ENCODE measurements around the gene KIAA2012.

The KIAA2012 gene

GRCh38 chr2:202090530-202090929 lies 17.5 kb downstream of the KIAA2012 start:
- DNase-seq, result no peak

GRCh38 chr2:202091476-202091875 lies 18.4 kb downstream of the KIAA2012 start:
- no peak for DNase-seq

DNA sequence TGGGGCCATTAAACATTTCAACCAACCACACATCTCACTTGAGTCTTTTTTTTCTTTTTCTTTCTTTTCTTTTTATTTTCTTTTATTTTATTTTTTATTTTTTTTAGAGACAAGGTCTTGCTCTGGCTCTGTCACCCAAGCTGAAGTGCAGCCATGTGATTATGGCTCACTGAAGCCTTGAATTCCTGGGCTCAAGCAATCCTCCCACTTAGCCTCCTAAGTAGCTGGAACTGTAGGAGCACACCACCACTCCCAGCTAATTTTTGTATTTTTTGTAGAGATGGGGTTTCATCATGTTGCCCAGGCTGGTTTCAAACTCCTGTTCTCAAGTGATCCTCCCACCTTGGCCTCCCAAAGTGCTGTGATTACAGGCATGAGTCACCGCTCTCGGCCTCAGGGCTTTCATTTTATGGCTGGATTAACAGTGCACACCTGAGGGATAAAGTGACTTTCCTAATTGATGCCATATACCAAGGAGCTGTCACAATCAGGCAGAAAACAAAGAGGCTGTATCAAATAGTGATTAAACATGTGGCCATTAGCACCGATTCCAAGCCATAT lies 21.5 kb downstream of the KIAA2012 start:
- DNase-seq, result no peak

DNA sequence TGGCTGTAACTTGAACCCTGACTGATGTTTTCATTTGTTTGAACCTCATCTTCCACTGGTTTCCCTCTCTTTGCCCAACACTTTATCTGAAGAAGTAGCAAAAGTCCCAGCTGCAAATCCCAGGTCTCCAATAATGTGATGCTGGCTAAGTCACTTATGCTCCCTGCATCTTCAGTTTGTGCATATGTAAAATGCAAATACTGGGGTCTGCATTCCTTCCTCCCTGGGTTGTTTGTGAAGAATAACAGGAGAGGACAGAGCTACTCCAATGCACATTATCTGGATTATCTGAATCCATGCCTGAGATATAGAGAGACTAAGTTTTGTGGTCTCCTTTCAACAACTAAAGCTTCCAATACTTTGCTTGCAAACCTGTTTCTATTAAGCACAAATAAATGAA lies 22.2 kb downstream of the KIAA2012 start:
- no peak for DNase-seq

DNA sequence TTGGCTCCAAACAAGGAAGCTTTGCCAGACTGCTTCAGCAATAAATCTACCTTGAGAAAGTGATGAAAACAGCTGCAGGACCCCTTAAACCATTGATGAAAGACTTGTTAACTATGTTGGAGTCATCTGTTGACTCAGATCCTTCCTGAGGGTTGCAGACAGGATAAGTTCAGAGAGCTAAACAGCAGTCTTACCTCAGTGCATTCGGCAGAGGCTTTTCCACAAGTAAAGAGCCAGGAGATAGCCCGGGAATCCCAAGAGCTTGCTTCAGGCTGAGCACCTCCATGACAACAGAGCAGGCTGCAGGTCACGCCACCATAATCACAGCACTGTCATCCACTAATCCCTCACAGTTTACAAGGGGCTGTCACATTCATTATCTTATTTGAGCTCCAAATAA lies 23.7 kb downstream of the KIAA2012 start:
- DNase-seq, result no peak

DNA sequence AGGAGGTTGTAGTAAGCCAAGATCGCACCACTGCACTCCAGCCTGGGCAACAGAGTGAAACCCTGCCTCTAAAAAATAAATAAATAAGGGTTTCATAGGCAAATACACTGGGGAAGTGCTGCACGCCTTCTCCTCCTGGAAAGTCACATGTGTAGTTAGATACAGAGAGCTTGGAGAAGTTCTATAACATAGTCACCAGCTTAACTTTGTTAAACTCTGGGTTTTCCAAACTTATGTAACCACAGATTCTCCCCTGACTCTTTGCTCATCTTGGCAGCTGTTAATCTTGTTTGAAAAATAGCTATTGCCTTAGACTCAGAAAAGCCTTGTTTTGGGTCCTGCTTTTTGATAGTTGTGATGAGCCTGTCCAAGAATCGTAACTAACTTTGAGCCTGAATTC lies 25.2 kb downstream of the KIAA2012 start:
- no peak for DNase-seq

DNA sequence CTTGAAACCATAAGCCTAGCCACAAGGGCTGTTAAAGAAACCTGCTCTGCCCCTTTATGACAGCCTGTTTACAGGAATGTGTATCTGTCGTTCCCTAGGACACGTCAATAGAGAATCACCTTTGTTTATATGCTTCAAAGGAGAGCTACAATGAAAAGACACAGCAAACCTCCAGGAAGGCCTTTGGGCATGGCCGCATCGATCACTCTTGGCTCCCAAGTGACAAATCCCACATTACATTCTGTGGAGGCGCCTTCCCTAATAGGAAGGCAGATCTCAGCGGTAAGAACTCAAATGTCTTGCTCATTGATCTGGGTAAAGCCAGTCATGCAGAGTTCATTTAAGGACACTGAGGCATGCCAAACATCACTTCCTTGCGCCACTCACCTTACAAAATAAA lies 26.5 kb downstream of the KIAA2012 start:
- DNase-seq, result no peak

GRCh38 chr2:202100176-202100575 lies 27.1 kb downstream of the KIAA2012 start:
- DNase-seq, result no peak

GRCh38 chr2:202101026-202101579 lies 28.0 kb downstream of the KIAA2012 start:
- DNase-seq, result no peak

DNA sequence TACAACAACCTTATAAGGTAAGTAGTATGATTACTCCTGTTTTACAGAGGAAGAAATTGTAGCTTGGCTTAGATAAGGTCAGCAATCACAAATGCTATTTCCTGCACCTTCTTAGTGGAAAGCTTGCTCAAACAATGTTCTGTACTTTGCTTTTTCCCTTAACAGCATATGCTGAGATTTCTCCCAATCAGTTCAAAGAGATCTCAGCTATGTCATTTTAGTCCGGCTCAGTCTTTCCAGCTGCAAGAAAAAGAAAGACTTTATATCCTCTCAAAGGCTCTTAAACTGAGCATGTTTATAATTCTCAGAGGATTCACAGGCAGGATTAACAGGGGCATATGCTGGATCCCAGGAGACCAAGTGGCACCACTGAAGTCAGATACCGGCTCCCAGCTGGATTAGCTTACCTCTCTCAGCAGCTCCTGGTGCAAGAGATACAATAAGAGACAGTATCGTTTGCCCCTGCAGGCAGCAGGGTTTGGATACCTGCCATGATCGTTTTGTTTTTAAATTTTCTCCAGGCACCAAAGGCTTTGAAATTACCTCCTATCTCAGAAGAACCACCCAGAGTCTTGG lies 29.5 kb downstream of the KIAA2012 start:
- no peak for DNase-seq

- DNase-seq, result peak; percentile 14
Observed at GRCh38 chr2:202104286-202104870, 31.3 kb downstream of the KIAA2012 start.

GRCh38 chr2:202105025-202105424 lies 32.0 kb downstream of the KIAA2012 start:
- no peak for DNase-seq

- DNase-seq, result no peak
Observed at GRCh38 chr2:202108345-202108744, 35.3 kb downstream of the KIAA2012 start.

DNA sequence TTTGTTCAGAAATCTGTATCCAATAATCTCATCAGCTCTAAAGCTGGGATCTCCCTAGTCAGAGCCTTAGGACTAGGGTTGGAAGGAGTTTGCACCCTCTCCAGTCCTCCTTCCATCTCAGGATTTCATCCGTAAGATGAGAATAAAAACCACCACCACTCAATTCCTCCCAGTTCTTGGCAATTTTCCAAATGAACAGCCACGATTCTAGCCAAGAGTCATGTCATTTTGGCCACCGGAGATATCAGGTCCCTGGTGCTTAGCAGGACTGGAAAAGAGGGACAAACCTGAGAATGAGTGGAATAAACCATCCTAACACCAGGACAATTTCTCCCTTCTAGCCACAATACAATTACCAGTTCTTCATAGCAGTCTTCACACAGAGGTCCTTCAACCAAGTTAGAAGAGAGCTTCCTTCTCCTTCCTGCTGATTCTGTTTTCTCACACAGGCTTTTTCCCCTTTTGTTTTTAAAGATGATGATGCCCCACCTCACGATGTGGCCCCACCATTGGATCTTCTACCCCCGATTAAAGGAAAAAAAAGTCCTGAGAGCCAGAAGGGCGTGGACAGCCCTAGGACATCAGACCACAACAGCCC lies 36.2 kb downstream of the KIAA2012 start:
- no peak for DNase-seq

DNA sequence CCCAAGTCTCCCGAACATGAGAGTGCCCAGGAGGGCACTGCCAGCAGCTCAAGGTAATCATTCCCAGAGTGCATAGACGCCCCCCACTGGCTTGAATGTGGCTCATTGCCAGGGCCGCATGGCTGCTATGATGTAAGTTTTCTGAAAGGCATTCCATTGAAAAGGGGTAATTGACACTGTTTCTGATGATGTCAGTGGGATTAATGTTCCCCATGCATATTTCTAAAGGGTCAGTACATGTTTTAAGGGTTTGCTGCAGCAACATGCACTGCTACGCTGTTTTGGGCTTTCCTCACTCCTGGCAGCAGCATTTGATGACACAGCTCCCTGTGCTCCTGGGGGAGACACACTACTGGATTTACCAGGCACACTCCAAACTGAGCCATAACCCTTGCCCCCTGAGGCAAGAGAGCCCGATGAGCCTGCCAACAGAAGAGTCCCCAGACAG lies 36.7 kb downstream of the KIAA2012 start:
- no peak for DNase-seq

GRCh38 chr2:202110491-202110890 lies 37.4 kb downstream of the KIAA2012 start:
- no peak for DNase-seq

DNA sequence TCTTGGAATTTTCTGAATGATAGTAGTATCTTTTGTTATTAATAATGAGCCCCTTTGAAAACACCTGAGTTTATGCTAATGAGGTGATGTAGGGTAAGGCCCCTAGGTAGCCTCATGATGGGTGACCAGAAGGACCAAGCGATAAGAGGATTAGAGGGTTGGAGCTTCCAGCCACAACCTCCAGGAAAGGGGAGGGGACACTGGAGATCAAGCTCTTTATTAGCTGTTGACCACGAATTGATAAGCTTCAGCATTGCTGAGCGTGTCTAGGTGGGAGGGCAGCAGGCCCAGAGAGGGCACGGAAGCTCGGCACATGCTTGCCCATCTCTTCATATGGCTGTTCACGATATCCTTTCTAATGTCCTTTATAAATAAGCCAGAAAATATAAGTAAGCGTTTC lies 39.0 kb downstream of the KIAA2012 start:
- no peak for DNase-seq

DNA sequence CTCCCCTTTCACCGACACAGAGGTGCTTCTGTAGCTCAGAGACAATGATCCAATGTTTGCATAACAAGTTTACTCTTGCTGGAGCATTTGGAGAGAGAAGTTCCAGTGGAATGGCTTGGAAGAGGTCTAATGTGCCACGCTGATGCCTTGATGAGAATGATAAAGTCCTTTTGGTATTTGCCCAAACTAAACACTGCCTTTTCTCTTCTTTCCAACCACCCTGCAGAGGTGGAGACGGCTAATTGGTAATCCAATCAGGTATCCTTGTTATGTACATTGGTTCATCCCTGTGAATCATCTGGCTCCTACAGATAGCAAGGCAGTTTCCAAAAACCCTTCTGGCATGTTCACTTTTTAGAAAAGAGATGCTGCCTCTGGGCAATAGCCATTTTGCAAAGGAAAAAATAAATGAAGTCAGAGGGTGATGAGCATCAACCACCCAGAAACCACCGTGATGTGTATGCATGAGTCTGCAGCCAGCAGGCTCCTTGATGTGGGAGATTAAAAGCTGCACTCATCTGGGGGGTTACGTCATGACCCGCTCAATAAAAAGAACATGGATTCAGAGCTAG lies 40.6 kb downstream of the KIAA2012 start:
- DNase-seq, result peak; percentile 55

- no peak for DNase-seq
Observed at GRCh38 chr2:202114291-202114690, 41.2 kb downstream of the KIAA2012 start.

GRCh38 chr2:202114795-202115194 lies 41.7 kb downstream of the KIAA2012 start:
- DNase-seq, result no peak

- peak; percentile 26 for DNase-seq
Observed at GRCh38 chr2:202115479-202115971, 42.5 kb downstream of the KIAA2012 start.

DNA sequence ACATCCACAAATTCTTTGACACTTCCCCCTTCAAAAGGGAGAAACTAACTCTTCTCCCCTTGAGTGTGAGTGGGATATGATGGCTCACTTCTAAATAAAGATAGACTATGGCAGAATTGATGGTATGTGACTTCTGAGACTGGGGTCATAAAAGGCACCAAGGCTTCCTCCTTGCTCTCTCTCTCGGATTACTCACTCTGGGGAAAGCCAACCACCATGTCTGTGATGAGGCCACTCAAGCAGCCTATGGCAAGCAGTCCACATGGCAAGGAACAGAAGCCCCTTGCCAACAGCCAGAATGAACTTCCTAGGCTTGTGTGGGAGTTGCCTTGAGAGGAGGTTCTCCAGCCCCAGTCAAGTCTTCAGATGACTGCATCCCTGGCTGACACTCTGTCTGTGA lies 43.6 kb downstream of the KIAA2012 start:
- DNase-seq, result no peak

- no peak for DNase-seq
Observed at GRCh38 chr2:202118168-202118567, 45.1 kb downstream of the KIAA2012 start.

GRCh38 chr2:202120828-202121227 lies 47.8 kb downstream of the KIAA2012 start:
- DNase-seq, result no peak
